Liver (tissue), 3 donors: ENCODE measurements around the gene SERINC5.

ENCODE experiments used
- GABPA ChIP-seq, 2 donors: IDR thresholded peaks in 1 of 2; conservative IDR thresholded peaks in 1 of 2; 2 replicates each; pipeline ENCODE4 v1.6.1; 2016; ENCODE audit warnings: antibody characterized with exemption in 2 of 2, mild to moderate bottlenecking in 1 of 2, moderate library complexity in 1 of 2
- JUND ChIP-seq, 2 donors: IDR thresholded peaks; 2 replicates each; pipeline ENCODE4 v1.6.1; 2016; ENCODE audit warnings: antibody characterized with exemption in 2 of 2
- NR2F2 ChIP-seq: IDR thresholded peaks from 2 replicates; pipeline ENCODE4 v1.6.1; 2016; ENCODE audit warnings: antibody characterized with exemption
- RAD21 ChIP-seq, 2 donors: IDR thresholded peaks; 2 replicates each; pipeline ENCODE4 v1.6.1; 2016; ENCODE audit warnings: antibody characterized with exemption in 2 of 2, mild to moderate bottlenecking in 2 of 2
- RXRA ChIP-seq, 2 donors: IDR thresholded peaks; 2 replicates each; pipeline ENCODE4 v1.6.1; 2017 to 2018; ENCODE audit warnings: antibody characterized with exemption in 2 of 2, mild to moderate bottlenecking in 1 of 2
- SP1 ChIP-seq: IDR thresholded peaks from 2 replicates; pipeline ENCODE4 v1.6.1; 2018; ENCODE audit warnings: antibody characterized with exemption, mild to moderate bottlenecking
- TAF1 ChIP-seq: conservative IDR thresholded peaks from 2 replicates; pipeline ENCODE4 v1.6.1; 2016; ENCODE audit warnings: antibody characterized with exemption, mild to moderate bottlenecking
- YY1 ChIP-seq: IDR thresholded peaks from 2 replicates; pipeline ENCODE4 v1.6.1; 2016; ENCODE audit warnings: antibody characterized with exemption, mild to moderate bottlenecking
- TF ChIP-seq, protein P1 (sequence below): fragments of 150-350 bp; IDR thresholded peaks from 2 replicates; pipeline ENCODE4 v1.5.1; 2017; ENCODE audit warnings: improper control_type of control experiment, low read depth, low read length; ENCODE audit not compliant: missing input control
- TF ChIP-seq, protein P2 (sequence below): IDR thresholded peaks from 2 replicates; pipeline ENCODE4 v1.6.1; 2016; ENCODE audit warnings: antibody characterized with exemption
- TF ChIP-seq, protein P3 (sequence below): IDR thresholded peaks from 2 replicates; pipeline ENCODE4 v1.6.1; 2016; ENCODE audit warnings: antibody characterized with exemption
- TF ChIP-seq, protein P4 (sequence below): IDR thresholded peaks from 2 replicates; pipeline ENCODE4 v1.6.1; 2016; ENCODE audit warnings: antibody characterized with exemption, mild to moderate bottlenecking
- TF ChIP-seq, protein P5 (sequence below): IDR thresholded peaks from 2 replicates; pipeline ENCODE4 v1.6.1; 2016; ENCODE audit warnings: antibody characterized with exemption
- donor health status: healthy.
- donor health status: healthy.

DNA sequence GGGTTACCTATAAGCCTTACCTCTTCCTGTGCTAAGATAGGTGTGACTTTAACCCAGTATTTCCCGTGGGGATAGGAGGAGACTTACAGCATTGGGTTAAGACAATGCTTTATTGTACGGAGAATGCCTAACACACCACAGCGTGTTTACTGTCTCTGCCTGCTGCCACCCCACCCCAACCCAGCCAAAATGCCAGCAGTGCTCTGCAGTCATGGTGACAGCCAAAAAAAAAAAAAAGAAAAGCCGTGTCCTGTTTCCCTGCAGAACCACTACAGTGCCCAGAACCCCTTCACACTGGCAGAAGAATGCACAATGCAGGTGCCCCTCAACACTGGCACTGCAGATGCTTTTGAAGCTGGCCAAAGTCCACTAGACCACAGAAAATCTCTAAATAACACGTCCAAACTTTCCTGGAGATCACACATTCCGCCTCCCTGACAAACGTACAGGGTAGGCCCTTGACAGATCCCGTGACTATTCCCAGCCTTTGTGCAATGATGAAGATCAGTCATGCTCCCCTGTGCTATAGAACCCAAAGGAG lies 102.2 kb downstream of the SERINC5 start:
- TF ChIP-seq, protein P1, sequence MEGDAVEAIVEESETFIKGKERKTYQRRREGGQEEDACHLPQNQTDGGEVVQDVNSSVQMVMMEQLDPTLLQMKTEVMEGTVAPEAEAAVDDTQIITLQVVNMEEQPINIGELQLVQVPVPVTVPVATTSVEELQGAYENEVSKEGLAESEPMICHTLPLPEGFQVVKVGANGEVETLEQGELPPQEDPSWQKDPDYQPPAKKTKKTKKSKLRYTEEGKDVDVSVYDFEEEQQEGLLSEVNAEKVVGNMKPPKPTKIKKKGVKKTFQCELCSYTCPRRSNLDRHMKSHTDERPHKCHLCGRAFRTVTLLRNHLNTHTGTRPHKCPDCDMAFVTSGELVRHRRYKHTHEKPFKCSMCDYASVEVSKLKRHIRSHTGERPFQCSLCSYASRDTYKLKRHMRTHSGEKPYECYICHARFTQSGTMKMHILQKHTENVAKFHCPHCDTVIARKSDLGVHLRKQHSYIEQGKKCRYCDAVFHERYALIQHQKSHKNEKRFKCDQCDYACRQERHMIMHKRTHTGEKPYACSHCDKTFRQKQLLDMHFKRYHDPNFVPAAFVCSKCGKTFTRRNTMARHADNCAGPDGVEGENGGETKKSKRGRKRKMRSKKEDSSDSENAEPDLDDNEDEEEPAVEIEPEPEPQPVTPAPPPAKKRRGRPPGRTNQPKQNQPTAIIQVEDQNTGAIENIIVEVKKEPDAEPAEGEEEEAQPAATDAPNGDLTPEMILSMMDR, result no peak
- TF ChIP-seq, protein P2, sequence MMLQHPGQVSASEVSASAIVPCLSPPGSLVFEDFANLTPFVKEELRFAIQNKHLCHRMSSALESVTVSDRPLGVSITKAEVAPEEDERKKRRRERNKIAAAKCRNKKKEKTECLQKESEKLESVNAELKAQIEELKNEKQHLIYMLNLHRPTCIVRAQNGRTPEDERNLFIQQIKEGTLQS, result no peak
- TF ChIP-seq SP1 (no peak), RAD21 (IDR thresholded peaks at IDR 0.05) (peak in 1 of 2 donors; percentile 3), RXRA (IDR thresholded peaks at IDR 0.05) (no peak), TAF1 (no peak), GABPA (IDR thresholded peaks at IDR 0.05 in 1 of 2, conservative IDR thresholded peaks at IDR 0.05 in 1 of 2) (no peak), YY1 (no peak), JUND (IDR thresholded peaks at IDR 0.05) (no peak), NR2F2 (no peak)
- TF ChIP-seq, protein P3, sequence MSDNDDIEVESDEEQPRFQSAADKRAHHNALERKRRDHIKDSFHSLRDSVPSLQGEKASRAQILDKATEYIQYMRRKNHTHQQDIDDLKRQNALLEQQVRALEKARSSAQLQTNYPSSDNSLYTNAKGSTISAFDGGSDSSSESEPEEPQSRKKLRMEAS, result no peak
- TF ChIP-seq, protein P4, sequence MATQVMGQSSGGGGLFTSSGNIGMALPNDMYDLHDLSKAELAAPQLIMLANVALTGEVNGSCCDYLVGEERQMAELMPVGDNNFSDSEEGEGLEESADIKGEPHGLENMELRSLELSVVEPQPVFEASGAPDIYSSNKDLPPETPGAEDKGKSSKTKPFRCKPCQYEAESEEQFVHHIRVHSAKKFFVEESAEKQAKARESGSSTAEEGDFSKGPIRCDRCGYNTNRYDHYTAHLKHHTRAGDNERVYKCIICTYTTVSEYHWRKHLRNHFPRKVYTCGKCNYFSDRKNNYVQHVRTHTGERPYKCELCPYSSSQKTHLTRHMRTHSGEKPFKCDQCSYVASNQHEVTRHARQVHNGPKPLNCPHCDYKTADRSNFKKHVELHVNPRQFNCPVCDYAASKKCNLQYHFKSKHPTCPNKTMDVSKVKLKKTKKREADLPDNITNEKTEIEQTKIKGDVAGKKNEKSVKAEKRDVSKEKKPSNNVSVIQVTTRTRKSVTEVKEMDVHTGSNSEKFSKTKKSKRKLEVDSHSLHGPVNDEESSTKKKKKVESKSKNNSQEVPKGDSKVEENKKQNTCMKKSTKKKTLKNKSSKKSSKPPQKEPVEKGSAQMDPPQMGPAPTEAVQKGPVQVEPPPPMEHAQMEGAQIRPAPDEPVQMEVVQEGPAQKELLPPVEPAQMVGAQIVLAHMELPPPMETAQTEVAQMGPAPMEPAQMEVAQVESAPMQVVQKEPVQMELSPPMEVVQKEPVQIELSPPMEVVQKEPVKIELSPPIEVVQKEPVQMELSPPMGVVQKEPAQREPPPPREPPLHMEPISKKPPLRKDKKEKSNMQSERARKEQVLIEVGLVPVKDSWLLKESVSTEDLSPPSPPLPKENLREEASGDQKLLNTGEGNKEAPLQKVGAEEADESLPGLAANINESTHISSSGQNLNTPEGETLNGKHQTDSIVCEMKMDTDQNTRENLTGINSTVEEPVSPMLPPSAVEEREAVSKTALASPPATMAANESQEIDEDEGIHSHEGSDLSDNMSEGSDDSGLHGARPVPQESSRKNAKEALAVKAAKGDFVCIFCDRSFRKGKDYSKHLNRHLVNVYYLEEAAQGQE, result no peak
- TF ChIP-seq, protein P5, sequence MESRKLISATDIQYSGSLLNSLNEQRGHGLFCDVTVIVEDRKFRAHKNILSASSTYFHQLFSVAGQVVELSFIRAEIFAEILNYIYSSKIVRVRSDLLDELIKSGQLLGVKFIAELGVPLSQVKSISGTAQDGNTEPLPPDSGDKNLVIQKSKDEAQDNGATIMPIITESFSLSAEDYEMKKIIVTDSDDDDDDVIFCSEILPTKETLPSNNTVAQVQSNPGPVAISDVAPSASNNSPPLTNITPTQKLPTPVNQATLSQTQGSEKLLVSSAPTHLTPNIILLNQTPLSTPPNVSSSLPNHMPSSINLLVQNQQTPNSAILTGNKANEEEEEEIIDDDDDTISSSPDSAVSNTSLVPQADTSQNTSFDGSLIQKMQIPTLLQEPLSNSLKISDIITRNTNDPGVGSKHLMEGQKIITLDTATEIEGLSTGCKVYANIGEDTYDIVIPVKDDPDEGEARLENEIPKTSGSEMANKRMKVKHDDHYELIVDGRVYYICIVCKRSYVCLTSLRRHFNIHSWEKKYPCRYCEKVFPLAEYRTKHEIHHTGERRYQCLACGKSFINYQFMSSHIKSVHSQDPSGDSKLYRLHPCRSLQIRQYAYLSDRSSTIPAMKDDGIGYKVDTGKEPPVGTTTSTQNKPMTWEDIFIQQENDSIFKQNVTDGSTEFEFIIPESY, result no peak
